Endothelial cell of umbilical vein (primary cell): ENCODE measurements around the gene FMN1. TPM values are rescaled to one million over a fixed set of nuclear protein-coding genes. Genes with fewer than 3 reads are reported as not detected.

Source experiments
- BruUV-seq: library from RNA; stranded (reverse); fragments of 400-500 nt; replicated peaks from 2 replicates; lab custom pipeline; 2021; lab: Mats Ljungman, UMichigan
- CTCF ChIA-PET: fragments of 300-600, 350-600 bp; sonication (Branson Sonifier 250); formaldehyde crosslinking; loops from one replicate; lab custom pipeline; 2021; ENCODE audit warnings: antibody characterized with exemption, inconsistent platforms; lab: Charles Lee
- POLR2A ChIA-PET: fragments of 300-600, 350-600 bp; sonication (Branson Sonifier 250); formaldehyde crosslinking; loops from one replicate; lab custom pipeline; 2021; ENCODE audit warnings: antibody characterized with exemption, inconsistent platforms; lab: Charles Lee
- DNase-seq: peaks from one replicate; pipeline ENCODE4 v3.0.0-alpha.2; 2011; ENCODE audit warnings: low read depth, low spot score
- FAIRE-seq: peaks from 2 replicates; lab custom pipeline; 2011; peaks lifted over from hg19 to GRCh38; lab: Jason Lieb, UNC
- H2AFZ ChIP-seq: 2 replicates; pipeline ENCODE4 v1.6.0; 2012; ENCODE audit warnings: low read depth, low read length, control low read depth, inconsistent platforms
- H3K27ac ChIP-seq: 2 replicates; pipeline ENCODE4 v1.5.1; 2011; ENCODE audit warnings: low read depth, mild to moderate bottlenecking, control low read depth, low read length, moderate library complexity; ENCODE audit not compliant: insufficient read depth
- H3K27me3 ChIP-seq, 2 experiments: 2 replicates each; pipeline versions ENCODE4 v1.6.0 to v1.6.1; 2011; ENCODE audit warnings: low read length in 2 of 2, mixed read lengths in 1 of 2; ENCODE audit not compliant: control insufficient read depth in 2 of 2, insufficient read depth in 2 of 2
- H3K36me3 ChIP-seq, 2 experiments: 2 replicates in 1 of 2; 3 replicates in 1 of 2; pipeline ENCODE4 v1.5.1; 2011; ENCODE audit warnings: low read length in 2 of 2, mild to moderate bottlenecking in 1 of 2, moderate library complexity in 1 of 2; ENCODE audit not compliant: control insufficient read depth in 2 of 2, insufficient read depth in 2 of 2; ENCODE audit errors: extremely low read depth in 1 of 2
- H3K4me1 ChIP-seq: 3 replicates; pipeline ENCODE4 v1.5.1; 2011; ENCODE audit warnings: mild to moderate bottlenecking, low read length; ENCODE audit not compliant: control insufficient read depth, insufficient read depth; ENCODE audit errors: extremely low read depth
- H3K4me2 ChIP-seq: 2 replicates; pipeline ENCODE4 v1.6.1; 2011; ENCODE audit warnings: low read length, control low read depth, mixed read lengths; ENCODE audit not compliant: insufficient read depth
- H3K4me3 ChIP-seq, 3 experiments: fragments of 200-600 bp in 1 of 3; sonication (generic), shearing (Covaris generic) in 1 of 3; replicated peaks in 1 of 3; 2 replicates each; pipeline ENCODE4 v1.5.1; 2011 to 2016; ENCODE audit warnings: control low read depth in 3 of 3, low read length in 3 of 3, mild to moderate bottlenecking in 2 of 3, inconsistent platforms in 1 of 3, low read depth in 1 of 3, moderate library complexity in 1 of 3; ENCODE audit not compliant: insufficient read depth in 1 of 3
- H3K79me2 ChIP-seq: 2 replicates; pipeline ENCODE4 v1.6.0; 2012; ENCODE audit warnings: low read length, inconsistent platforms; ENCODE audit not compliant: control insufficient read depth, insufficient read depth
- H3K9ac ChIP-seq: replicated peaks from 2 replicates; pipeline ENCODE3; 2011; ENCODE audit warnings: low read length, control low read depth; ENCODE audit not compliant: insufficient read depth; ENCODE audit errors: extremely low read depth
- H3K9me1 ChIP-seq: replicated peaks from 3 replicates; pipeline ENCODE4 v1.6.0; 2011; ENCODE audit warnings: mild to moderate bottlenecking, low read length; ENCODE audit not compliant: control insufficient read depth, insufficient read depth; ENCODE audit errors: extremely low read depth
- H3K9me3 ChIP-seq: replicated peaks from 2 replicates; pipeline ENCODE4 v1.5.1; 2012; ENCODE audit warnings: low read length, inconsistent platforms; ENCODE audit not compliant: control insufficient read depth, insufficient read depth
- H4K20me1 ChIP-seq: replicated peaks from 2 replicates; pipeline ENCODE3; 2011; ENCODE audit warnings: mild to moderate bottlenecking, low read length; ENCODE audit not compliant: control insufficient read depth, insufficient read depth; ENCODE audit errors: extremely low read depth
- EZH2 ChIP-seq: IDR thresholded peaks from 2 replicates; pipeline ENCODE4 v1.6.1; 2012; ENCODE audit warnings: borderline replicate concordance, low read depth, mild to moderate bottlenecking, moderate library complexity, low read length, inconsistent platforms; ENCODE audit not compliant: severe bottlenecking
- FOS ChIP-seq: IDR thresholded peaks from 2 replicates; pipeline ENCODE4 v1.6.1; 2011; ENCODE audit warnings: mild to moderate bottlenecking, low read length, moderate library complexity, borderline replicate concordance; ENCODE audit not compliant: insufficient read depth
- GATA2 ChIP-seq: IDR thresholded peaks from 2 replicates; pipeline ENCODE4 v1.7.0; 2011; ENCODE audit warnings: low read depth, mild to moderate bottlenecking, moderate library complexity, mixed read lengths, low read length; ENCODE audit not compliant: insufficient read length, insufficient read depth
- JUN ChIP-seq: IDR thresholded peaks from 2 replicates; pipeline ENCODE4 v1.6.1; 2011; ENCODE audit warnings: borderline replicate concordance, low read depth; ENCODE audit not compliant: insufficient read length, insufficient read depth
- MYC ChIP-seq: IDR thresholded peaks from one replicate; pipeline ENCODE4 v1.6.1; 2011; ENCODE audit warnings: mild to moderate bottlenecking, low read depth, low read length
- POLR2A ChIP-seq: IDR thresholded peaks from 2 replicates; pipeline ENCODE4 v1.6.1; 2012; ENCODE audit warnings: low read depth, mild to moderate bottlenecking, control low read depth, low read length
- POLR2AphosphoS5 ChIP-seq: IDR thresholded peaks from 2 replicates; pipeline ENCODE4 v1.6.1; 2012; ENCODE audit warnings: low read depth, mild to moderate bottlenecking, control low read depth, low read length, moderate library complexity; ENCODE audit not compliant: insufficient read depth
- dilution Hi-C: fragments of 300-500 bp; cut with MboI; formaldehyde crosslinking; loops from one replicate; pipeline ENCODE4 v1.15.0; 2019; ENCODE audit warnings: low sequenced_read_pairs; ENCODE audit not compliant: extremely low pct_ligation_motif_present
- intact Hi-C: fragments of 100-400 bp; cut with micrococcal nuclease; formaldehyde crosslinking; loops from one replicate; pipeline ENCODE4 v1.10.0; 2022
- polyA plus RNA-seq, 4 experiments: library from polyadenylated mRNA; depleted of rRNA in 3 of 4; stranded (reverse) in 3 of 4; unstranded in 1 of 4; fragments of >200 nt; gene quantifications; 2 replicates each; pipeline versions ENCODE4 v1.2.1 to v1.2.3, GENCODE V29; 2011 to 2012; ENCODE audit warnings: missing spikeins in 1 of 4
- total RNA-seq: library from RNA; stranded (reverse); gene quantifications from 2 replicates; pipeline ENCODE4 v1.2.3, GENCODE V29; 2021
- TF ChIP-seq, protein P1 (sequence below), 2 donors: IDR thresholded peaks; 1 replicate in 1 of 2; 2 replicates in 1 of 2; pipeline ENCODE4 v1.5.1; 2011; ENCODE audit warnings: low read length in 2 of 2, mild to moderate bottlenecking in 2 of 2, moderate library complexity in 2 of 2, control low read depth in 1 of 2, inconsistent platforms in 1 of 2, low read depth in 1 of 2; ENCODE audit not compliant: insufficient read depth in 1 of 2; ENCODE audit errors: extremely low read depth in 1 of 2

Gene FMN1
- total and polyA plus RNA-seq, 2 donors (not counting 3 experiments of a cell fraction or from before 2014, with no cell fraction given), result 0.01 to 0.29 TPM

DNA sequence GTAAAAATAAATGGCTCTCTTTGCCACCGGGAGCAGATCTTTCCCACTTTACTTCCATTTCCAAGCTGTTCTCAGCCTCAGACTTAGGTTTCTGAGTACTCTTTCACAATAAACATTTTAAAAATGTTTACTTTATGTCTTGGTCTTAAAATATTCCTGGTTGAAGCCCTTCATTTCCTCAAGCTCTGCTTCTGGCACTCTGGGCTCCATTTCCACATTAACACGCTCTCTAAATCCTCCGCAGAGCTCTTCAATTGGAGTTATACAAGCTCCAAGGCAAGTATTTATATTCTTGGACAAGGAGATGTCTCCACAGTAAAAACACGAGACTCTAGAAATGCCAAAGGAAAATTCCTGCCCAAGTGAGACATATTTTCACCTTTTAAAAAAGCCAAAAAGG, 307.4 kb downstream of the FMN1 start:
- Histone ChIP-seq H3K9me1 (no peaks in the 10 kb centered on the region), H3K4me2 (no peak overlapping the region), H4K20me1 (no peaks in the 10 kb centered on the region), H2AFZ (no peak overlapping the region), H3K79me2 (no peaks in the 10 kb centered on the region), H3K27ac (no peak overlapping the region), H3K27me3 (no peaks in the 10 kb centered on the region), H3K9ac (no peak overlapping the region), H3K4me1 (no peaks in the 10 kb centered on the region), H3K4me3 (no peak overlapping the region), H3K9me3 (no peaks in the 10 kb centered on the region), H3K36me3 (no peaks in the 10 kb centered on the region)
- no peak for TF ChIP-seq FOS
- TF ChIP-seq JUN, result no peak
- TF ChIP-seq, protein P1, sequence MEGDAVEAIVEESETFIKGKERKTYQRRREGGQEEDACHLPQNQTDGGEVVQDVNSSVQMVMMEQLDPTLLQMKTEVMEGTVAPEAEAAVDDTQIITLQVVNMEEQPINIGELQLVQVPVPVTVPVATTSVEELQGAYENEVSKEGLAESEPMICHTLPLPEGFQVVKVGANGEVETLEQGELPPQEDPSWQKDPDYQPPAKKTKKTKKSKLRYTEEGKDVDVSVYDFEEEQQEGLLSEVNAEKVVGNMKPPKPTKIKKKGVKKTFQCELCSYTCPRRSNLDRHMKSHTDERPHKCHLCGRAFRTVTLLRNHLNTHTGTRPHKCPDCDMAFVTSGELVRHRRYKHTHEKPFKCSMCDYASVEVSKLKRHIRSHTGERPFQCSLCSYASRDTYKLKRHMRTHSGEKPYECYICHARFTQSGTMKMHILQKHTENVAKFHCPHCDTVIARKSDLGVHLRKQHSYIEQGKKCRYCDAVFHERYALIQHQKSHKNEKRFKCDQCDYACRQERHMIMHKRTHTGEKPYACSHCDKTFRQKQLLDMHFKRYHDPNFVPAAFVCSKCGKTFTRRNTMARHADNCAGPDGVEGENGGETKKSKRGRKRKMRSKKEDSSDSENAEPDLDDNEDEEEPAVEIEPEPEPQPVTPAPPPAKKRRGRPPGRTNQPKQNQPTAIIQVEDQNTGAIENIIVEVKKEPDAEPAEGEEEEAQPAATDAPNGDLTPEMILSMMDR (IDR thresholded peaks at IDR 0.05; ENCODE audit: extremely low read depth in 1 of 2, insufficient read depth in 1 of 2, low read depth in 1 of 2, low read length in 2 of 2), result no peak
- no peak for TF ChIP-seq EZH2
- TF ChIP-seq POLR2A, result no peak
- TF ChIP-seq GATA2, result no peak
- no peak for TF ChIP-seq POLR2AphosphoS5
- no peak for TF ChIP-seq MYC
- CTCF ChIA-PET, result interaction anchor here (0.7 to 1.7 kb wide), 5 partner anchors 21 to 224 kb away, joined by 3 to 12 read pairs (median 3); no protein-coding TSS in a partner anchor
- dilution Hi-C loops, result no loop called here
- FAIRE-seq, result no peak
- no TSS peak for BruUV-seq
- no peak for DNase-seq
- POLR2A ChIA-PET, result no interaction called here
- intact Hi-C loops, result no loop called here
